ENCODE results near the gene PSENEN. TPM values are rescaled to one million over a fixed set of nuclear protein-coding genes. Genes with fewer than 3 reads are reported as not detected.

Gene PSENEN
- total and polyA plus RNA-seq, 5 experiments from 2014 or later = 23.0 to 76.5 (median 68.7) TPM

DNA sequence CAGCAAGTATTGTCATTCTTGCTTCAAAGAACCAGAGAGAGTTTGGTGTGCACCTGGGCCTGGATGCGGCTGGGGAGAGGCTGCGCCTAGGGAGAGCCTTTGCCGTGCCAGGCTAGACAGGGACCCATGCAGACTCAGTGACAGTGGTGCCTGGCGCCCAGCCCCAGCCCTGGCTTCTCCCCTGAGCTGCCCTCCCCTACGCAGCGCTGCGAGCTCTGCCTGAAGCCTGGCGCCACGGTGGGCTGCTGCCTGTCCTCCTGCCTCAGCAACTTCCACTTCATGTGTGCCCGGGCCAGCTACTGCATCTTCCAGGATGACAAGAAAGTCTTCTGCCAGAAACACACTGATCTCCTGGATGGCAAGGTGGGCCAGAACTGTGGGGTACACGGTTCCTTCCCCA lies 15.7 kb upstream of the PSENEN start:
- ATAC-seq (no peak), DNase-seq (no peak)
- Mint-ChIP-seq H3K9me3 (no peaks in the 10 kb centered on the region), H3K27me3 (no peaks in the 10 kb centered on the region), H3K4me1 (peaks cover 0 to 15% (median 12%) of the 10 kb centered on the region in 4 donors), H3K27ac (no peak overlapping the region), H3K4me3 (no peak overlapping the region), H3K36me3 (peaks cover 0 to 80% (median 18%) of the 10 kb centered on the region in 3 donors)
- POLR2A ChIA-PET = no interaction called here

DNA sequence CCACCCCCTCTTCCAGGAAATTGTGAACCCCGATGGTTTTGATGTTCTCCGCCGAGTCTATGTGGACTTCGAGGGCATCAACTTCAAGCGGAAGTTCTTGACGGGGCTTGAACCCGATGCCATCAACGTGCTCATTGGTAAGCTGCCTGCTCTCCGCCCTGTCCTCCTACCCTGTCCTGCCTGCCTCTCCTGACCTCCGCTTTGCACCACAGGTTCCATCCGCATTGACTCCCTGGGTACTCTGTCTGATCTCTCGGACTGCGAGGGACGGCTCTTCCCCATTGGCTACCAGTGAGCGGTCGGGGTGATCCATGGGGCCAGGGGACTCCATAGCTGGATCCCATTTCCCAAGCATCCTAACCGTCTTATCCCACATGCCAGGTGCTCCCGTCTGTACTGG lies 15.1 kb upstream of the PSENEN start:
- Mint-ChIP-seq H3K9me3 (no peaks in the 10 kb centered on the region), H3K4me1 (peaks cover 0 to 18% (median 12%) of the 10 kb centered on the region in 4 donors), H3K27me3 (no peaks in the 10 kb centered on the region), H3K4me3 (no peak overlapping the region), H3K27ac (peak overlapping the region in 1 of 10 donors; percentile 28), H3K36me3 (peaks cover 0 to 78% (median 18%) of the 10 kb centered on the region in 3 donors)
- no peak for DNase-seq
- ATAC-seq = no peak
- POLR2A ChIA-PET = interaction anchor here (0.9 kb wide), 1 partner anchor 10 kb away, joined by 3 read pairs; no protein-coding TSS in a partner anchor

DNA sequence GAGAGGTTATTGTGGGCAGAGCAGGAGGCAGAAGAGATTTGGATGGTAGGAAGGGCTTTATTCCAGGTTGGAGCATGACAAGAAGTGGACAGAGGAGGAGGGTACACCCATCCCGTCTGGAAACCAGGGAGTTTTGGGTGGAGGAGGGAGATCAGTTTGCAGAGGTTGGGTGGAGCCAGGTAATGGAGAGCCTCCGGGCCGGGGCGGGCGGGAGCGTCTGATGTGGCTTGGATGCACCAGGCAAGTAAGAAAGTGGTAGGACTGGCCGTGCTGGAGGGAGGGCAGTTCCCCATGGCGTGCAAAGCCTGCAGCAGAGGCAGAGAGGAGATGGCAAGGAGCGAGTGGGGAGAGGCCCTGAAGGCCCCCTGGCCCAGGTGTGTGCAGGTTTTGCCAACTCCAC lies 14.1 kb upstream of the PSENEN start:
- POLR2A ChIA-PET = interaction anchor here (1.6 kb wide), 1 partner anchor 9 kb away, joined by 10 read pairs; no protein-coding TSS in a partner anchor
- H3K9me3 Mint-ChIP-seq = no peaks in the 10 kb centered on the region
- no peak for DNase-seq
- peak overlapping the region in 3 of 10 donors; percentile 56 to 84 (median 77) for H3K27ac Mint-ChIP-seq
- H3K4me3 Mint-ChIP-seq = peak overlapping the region in 1 of 10 donors; percentile 40
- H3K4me1 Mint-ChIP-seq = peaks cover 0 to 20% (median 18%) of the 10 kb centered on the region in 4 donors
- ATAC-seq = no peak
- no peaks in the 10 kb centered on the region for H3K27me3 Mint-ChIP-seq
- peaks cover 0 to 75% (median 11%) of the 10 kb centered on the region in 3 donors for H3K36me3 Mint-ChIP-seq

DNA sequence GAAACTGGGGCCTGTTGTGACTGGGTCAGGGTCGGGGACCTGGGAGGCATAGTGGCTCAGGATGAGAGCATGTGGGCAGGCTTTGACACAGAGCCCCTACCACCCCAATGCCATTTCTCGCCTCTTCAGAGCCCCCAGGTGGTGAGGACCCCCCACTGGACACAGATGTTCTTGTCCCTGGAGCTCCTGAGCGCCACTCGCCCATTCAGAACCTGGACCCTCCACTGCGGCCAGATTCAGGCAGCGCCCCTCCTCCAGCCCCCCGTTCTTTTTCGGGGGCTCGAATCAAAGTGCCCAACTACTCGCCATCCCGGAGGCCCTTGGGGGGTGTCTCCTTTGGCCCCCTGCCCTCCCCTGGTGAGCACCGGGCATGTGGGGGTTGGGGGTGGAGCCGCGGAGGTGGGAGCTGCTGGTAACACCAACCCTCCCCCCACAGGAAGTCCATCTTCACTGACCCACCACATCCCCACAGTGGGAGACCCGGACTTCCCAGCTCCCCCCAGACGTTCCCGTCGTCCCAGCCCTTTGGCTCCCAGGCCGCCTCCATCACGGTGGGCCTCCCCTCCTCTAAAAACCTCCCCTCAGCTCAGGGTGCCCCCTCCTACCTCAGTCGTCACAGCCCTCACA lies 13.6 kb upstream of the PSENEN start:
- POLR2A ChIA-PET = interaction anchor here (0.6 to 1.6 kb wide), 3 partner anchors 9 to 79 kb away, joined by 3 to 10 read pairs (median 5); no protein-coding TSS in a partner anchor
- DNase-seq (no peak), ATAC-seq (no peak)
- H3K9me3 Mint-ChIP-seq = no peaks in the 10 kb centered on the region
- peaks cover 2 to 26% (median 21%) of the 10 kb centered on the region in 4 donors for H3K4me1 Mint-ChIP-seq
- no peaks in the 10 kb centered on the region for H3K27me3 Mint-ChIP-seq
- no peak overlapping the region for H3K27ac Mint-ChIP-seq
- peaks cover 0 to 73% (median 11%) of the 10 kb centered on the region in 3 donors for H3K36me3 Mint-ChIP-seq
- H3K4me3 Mint-ChIP-seq = no peak overlapping the region

DNA sequence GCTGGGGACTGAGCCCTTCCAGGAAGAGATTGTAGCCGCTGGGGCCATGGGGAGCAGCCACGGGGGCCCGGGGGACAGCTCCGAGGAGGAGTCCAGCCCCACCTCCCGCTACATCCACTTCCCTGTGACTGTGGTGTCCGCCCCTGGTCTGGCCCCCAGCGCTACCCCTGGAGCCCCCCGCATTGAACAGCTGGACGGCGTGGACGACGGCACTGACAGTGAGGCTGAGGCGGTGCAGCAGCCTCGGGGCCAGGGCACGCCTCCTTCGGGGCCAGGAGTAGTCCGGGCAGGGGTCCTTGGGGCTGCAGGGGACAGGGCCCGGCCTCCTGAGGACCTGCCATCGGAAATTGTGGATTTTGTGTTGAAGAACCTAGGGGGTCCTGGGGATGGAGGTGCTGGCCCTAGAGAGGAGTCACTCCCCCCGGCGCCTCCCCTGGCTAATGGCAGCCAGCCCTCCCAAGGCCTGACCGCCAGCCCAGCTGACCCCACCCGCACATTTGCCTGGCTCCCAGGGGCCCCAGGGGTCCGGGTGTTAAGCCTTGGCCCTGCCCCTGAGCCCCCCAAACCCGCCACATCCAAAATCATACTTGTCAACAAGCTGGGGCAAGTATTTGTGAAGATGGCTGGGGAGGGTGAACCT lies 12.8 kb upstream of the PSENEN start:
- H3K27ac Mint-ChIP-seq = no peak overlapping the region
- H3K4me3 Mint-ChIP-seq = no peak overlapping the region
- H3K9me3 Mint-ChIP-seq = no peaks in the 10 kb centered on the region
- peaks cover 7 to 32% (median 25%) of the 10 kb centered on the region in 4 donors for H3K4me1 Mint-ChIP-seq
- ATAC-seq = no peak
- H3K36me3 Mint-ChIP-seq = peaks cover 0 to 71% (median 11%) of the 10 kb centered on the region in 3 donors
- POLR2A ChIA-PET = interaction anchor here (0.6 to 1.6 kb wide), 3 partner anchors 8 to 80 kb away, joined by 3 to 10 read pairs (median 5); no protein-coding TSS in a partner anchor
- H3K27me3 Mint-ChIP-seq = no peaks in the 10 kb centered on the region
- no peak for DNase-seq

DNA sequence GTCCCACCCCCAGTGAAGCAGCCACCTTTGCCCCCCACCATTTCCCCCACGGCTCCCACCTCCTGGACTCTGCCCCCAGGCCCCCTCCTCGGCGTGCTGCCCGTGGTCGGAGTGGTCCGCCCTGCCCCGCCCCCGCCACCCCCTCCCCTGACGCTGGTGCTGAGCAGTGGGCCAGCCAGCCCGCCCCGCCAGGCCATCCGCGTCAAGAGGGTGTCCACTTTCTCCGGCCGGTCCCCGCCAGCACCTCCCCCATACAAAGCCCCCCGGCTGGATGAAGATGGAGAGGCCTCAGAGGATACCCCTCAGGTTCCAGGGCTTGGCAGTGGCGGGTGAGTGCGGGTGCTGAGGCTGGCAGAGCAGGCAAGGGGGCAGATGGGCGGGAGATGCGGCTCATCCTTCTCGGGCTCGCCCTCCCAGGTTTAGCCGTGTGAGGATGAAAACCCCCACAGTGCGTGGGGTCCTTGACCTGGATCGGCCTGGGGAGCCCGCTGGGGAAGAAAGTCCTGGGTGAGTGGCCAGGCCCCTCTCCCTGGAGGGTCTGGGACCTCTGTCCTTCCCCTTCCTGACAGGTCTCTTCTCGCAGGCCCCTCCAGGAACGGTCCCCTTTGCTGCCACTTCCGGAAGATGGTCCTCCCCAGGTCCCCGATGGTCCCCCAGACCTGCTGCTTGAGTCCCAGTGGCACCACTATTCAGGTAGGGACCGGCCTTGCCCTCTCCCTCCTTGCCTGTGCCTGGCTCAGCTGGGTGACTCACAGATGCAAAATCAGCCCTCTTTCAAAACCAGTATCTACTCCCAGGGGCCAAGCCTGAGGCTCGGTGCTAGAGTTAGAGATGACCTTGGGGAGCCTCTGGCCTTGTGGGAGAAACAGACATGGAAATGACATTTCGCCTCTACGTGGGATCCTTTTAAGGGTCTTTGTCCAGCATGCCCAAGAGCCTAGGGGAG lies 12.0 kb upstream of the PSENEN start:
- Mint-ChIP-seq H3K36me3 (peaks cover 0 to 64% (median 11%) of the 10 kb centered on the region in 3 donors), H3K27me3 (no peaks in the 10 kb centered on the region)

DNA sequence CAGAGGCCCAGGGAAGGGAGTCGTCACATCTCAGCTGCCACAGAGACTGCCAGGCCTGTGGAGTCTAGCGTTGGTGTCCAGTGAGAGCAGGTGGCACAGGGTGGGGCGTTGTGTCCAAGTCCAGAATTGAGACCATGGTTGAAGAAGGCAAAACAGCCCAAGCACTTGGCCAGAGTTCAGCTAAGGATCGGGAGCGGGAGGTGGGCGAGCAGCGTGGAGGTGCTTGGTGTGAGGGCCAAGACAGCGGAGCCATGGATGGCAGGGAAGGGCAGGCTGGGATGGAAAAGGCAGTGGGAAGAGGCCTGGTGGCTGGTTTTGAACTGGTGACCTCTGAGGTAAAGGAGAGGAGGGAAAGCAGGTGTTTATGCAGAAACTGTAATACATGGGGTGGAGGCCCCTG lies 11.2 kb upstream of the PSENEN start:
- Mint-ChIP-seq H3K36me3 (peaks cover 0 to 61% (median 6%) of the 10 kb centered on the region in 3 donors), H3K4me1 (peaks cover 11 to 36% (median 28%) of the 10 kb centered on the region in 4 donors), H3K27ac (peak overlapping the region in 8 of 10 donors; percentile 20 to 89 (median 74)), H3K27me3 (no peaks in the 10 kb centered on the region), H3K4me3 (no peak overlapping the region), H3K9me3 (no peaks in the 10 kb centered on the region)
- DNase-seq = no peak
- POLR2A ChIA-PET = interaction anchor here (1.1 kb wide), 2 partner anchors 11 to 121 kb away, joined by 3 to 5 read pairs; partner anchors contain the start of genes HAUS5, PSENEN and U2AF1L4
- no peak for ATAC-seq

More for the DNA sequence above, 12.0 kb upstream of the PSENEN start:
- H3K9me3 Mint-ChIP-seq = no peaks in the 10 kb centered on the region
- peaks cover 7 to 32% (median 24%) of the 10 kb centered on the region in 4 donors for H3K4me1 Mint-ChIP-seq
- no peak for DNase-seq
- no peak overlapping the region for H3K4me3 Mint-ChIP-seq
- H3K27ac Mint-ChIP-seq = peak overlapping the region in 8 of 10 donors; percentile 20 to 83 (median 63)
- ATAC-seq = no peak
- POLR2A ChIA-PET = interaction anchor here (1.1 kb wide), 2 partner anchors 12 to 121 kb away, joined by 3 to 5 read pairs; partner anchors contain the start of genes HAUS5, PSENEN and U2AF1L4

DNA sequence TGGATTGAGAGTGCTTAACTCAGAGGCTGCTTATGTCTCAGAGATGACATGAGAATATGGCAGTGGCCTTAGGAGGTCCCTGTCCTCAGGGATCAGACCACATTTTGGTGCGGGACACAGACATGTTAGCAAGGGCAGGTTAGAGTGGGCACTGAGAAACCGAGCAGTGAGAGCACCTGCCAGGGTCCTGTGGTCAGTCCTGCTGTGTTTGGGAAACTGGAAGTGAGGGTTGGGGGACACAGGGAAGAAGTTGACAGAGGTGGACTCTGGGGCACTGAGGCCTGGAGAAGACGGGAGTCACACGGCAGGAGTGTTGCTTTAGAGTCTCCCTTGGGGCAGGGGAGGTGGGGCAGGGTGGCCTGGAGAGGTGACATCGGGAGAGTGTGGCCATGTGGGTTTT lies 10.6 kb upstream of the PSENEN start:
- Mint-ChIP-seq H3K27ac (peak overlapping the region in 4 of 10 donors; percentile 53 to 89 (median 77)), H3K4me1 (peaks cover 17 to 41% (median 31%) of the 10 kb centered on the region in 4 donors), H3K27me3 (no peaks in the 10 kb centered on the region), H3K36me3 (peaks cover 0 to 55% (median 5%) of the 10 kb centered on the region in 3 donors), H3K4me3 (no peak overlapping the region), H3K9me3 (no peaks in the 10 kb centered on the region)
- DNase-seq = no peak
- POLR2A ChIA-PET = interaction anchor here (1.7 kb wide), 1 partner anchor 33 kb away, joined by 4 read pairs; no protein-coding TSS in a partner anchor
- ATAC-seq = no peak

DNA sequence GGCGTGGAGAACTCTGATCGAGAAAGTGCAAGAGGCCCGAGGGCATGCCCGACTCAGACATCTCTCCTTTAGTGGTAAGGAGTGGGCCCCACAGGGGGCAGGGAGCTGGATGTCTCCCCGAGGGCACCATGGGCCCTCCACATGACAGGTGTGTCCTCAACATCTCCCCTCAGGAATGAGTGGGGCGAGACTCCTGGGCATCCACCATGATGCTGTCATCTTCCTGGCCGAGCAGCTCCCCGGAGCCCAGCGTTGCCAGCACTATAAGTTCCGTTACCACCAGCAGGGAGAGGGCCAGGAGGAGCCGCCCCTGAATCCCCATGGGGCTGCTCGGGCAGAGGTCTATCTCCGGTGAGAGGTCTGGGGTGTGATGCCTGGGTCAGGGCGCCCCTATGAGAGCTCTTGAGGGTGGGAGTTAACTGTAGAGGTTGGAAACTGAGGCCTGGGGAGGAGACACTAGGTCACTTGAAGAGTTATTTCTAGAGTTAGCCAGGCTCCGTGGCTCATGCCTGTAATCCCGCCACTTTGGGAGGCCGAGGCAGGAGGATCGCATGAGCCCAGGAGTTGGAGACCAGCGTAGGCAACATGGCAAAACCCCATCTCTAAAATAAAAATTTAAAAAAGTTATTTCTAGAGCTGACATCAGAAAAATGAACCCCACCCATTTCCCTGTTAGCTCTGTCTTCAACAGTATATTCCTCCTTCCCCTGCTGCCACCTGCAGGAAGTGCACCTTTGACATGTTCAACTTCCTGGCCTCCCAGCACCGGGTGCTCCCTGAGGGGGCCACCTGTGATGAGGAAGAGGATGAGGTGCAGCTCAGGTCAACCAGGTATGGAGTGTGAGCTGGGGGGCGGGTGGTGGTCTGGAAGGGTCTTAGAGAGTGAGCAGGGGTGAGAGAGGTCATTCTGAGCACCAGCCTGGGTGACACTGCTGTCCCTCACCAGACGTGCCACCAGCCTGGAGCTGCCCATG lies 8.3 kb upstream of the PSENEN start:
- H3K36me3 Mint-ChIP-seq = peaks cover under 1 to 36% (median under 1%) of the 10 kb centered on the region in 3 donors
- POLR2A ChIA-PET = interaction anchor here (0.6 to 1.6 kb wide), 7 partner anchors 10 to 219 kb away, joined by 3 to 5 read pairs (median 4); partner anchors contain the start of gene LIN37
- H3K9me3 Mint-ChIP-seq = no peaks in the 10 kb centered on the region
- peak overlapping the region in 2 of 10 donors; percentile 55 for H3K4me3 Mint-ChIP-seq
- no peaks in the 10 kb centered on the region for H3K27me3 Mint-ChIP-seq
- peaks cover 25 to 52% (median 40%) of the 10 kb centered on the region in 4 donors for H3K4me1 Mint-ChIP-seq
- no peak for ATAC-seq
- DNase-seq = peak in 1 of 10 donors; percentile 27
- peak overlapping the region in 8 of 10 donors; percentile 24 to 89 (median 82) for H3K27ac Mint-ChIP-seq

DNA sequence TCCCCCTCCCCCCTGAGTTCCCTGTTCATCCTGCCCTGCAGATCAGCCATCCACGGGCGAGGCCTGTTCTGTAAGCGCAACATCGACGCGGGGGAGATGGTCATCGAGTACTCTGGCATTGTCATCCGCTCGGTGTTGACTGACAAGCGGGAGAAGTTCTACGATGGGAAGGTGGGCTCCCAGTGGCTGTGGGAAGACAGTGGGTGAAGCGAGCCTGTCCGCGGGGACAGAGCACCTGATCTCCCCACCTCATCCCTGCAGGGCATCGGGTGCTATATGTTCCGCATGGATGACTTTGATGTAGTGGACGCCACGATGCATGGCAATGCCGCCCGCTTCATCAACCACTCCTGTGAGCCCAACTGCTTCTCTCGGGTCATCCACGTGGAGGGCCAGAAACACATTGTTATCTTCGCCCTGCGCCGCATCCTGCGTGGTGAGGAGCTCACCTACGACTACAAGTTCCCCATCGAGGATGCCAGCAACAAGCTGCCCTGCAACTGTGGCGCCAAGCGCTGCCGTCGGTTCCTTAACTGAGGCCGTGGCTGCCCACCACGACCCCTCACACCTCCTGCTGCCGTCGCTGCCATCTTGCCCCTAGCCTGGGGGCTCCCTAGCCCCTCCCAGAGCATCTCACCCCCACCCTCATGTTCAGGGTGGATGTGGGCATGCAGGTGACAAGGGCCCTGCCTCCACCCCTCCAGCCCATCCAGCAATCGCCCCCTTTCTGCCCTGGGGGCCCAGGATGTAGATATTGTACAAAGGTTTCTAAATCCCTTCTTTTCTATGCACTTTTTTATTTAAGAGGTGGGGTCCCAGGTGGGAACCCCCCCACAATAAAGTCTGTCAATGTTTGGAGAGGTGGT lies 7.2 kb upstream of the PSENEN start:
- H3K4me3 Mint-ChIP-seq = peak overlapping the region in 7 of 10 donors; percentile 6 to 96 (median 26)
- DNase-seq (no peak), ATAC-seq (no peak)
- POLR2A ChIA-PET = interaction anchor here (1.1 to 1.6 kb wide), 2 partner anchors 10 to 11 kb away, joined by 4 to 5 read pairs; partner anchors contain the start of gene LIN37
- H3K9me3 Mint-ChIP-seq = no peaks in the 10 kb centered on the region
- peak overlapping the region in 5 of 10 donors; percentile 38 to 80 (median 63) for H3K27ac Mint-ChIP-seq
- no peaks in the 10 kb centered on the region for H3K27me3 Mint-ChIP-seq
- H3K36me3 Mint-ChIP-seq = peaks cover 4 to 38% (median 5%) of the 10 kb centered on the region in 3 donors
- H3K4me1 Mint-ChIP-seq = peaks cover 32 to 61% (median 49%) of the 10 kb centered on the region in 4 donors

All from naive thymus-derived CD8-positive, alpha-beta T cell (primary cell).